HG03520 (cell line): Measurements from ENCODE around the gene CLPSL1.
"Not testable (repeated sequence)": the region's sequence is repeated elsewhere in the genome, so short reads cannot be mapped to it uniquely, and the experiment has no call there.

ENCODE experiments used
- ATAC-seq: cut with Tn5 transposase; IDR thresholded peaks from one replicate; pipeline ENCODE4 v1.9.1; 2021; ENCODE audit warnings: mild to moderate bottlenecking, moderate library complexity; ENCODE audit not compliant: unreplicated experiment

CLPSL1 gene, protein sequence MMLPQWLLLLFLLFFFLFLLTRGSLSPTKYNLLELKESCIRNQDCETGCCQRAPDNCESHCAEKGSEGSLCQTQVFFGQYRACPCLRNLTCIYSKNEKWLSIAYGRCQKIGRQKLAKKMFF

GRCh38 chr6:35780719-35781118, at the start of gene CLPSL1:
Gene CLPSL1 (plus strand): TSS chr6:35781019. CDS start chr6:35781111, 92 bp downstream.
- no peak for ATAC-seq

- peak; percentile 37 for ATAC-seq
These were observed 49.4 kb upstream of the CLPSL1 start for GRCh38 chr6:35731414-35731735.

DNA sequence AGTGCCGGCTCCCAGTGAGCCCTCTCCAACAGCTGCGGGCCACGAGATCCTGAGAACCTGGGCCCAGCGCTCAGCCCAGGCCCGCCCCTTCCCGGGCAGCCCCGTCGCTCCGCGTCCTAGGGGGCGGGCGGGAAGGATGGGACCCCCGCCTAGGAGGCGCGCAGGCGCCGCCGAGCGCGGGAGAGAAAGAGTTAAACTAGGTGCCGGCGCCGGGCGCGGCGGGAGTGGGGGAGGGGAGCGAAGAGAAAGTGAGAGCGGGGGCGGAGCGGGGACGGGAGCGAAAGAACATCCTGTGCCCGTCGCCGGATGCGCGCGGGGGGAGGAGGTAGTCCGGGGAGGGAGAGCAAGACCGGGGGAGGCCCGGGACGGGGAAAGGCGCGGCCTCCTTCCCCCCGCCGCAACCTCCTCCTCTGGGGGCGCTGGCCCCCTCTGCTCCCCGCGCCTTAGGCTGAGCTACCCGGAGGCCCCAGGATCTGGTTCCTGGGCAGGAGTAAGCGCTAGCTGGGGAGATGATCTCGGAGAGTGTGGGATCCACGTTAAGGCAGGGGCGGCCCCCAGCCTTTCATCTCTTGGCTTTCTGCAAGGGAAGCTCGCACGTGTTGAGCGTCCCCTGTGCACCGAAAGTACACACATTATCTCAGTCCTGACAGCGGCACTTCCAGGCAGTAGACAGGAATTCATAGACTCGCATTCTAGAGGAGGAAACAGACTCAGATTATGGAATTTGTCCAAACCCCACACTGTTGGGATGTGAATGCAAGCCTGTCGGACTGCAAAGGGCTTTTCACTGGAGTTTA, 48.9 kb upstream of the CLPSL1 start:
- peak; percentile 36 for ATAC-seq

- no peak for ATAC-seq
These were observed 47.2 kb upstream of the CLPSL1 start for GRCh38 chr6:35733633-35734032.

DNA sequence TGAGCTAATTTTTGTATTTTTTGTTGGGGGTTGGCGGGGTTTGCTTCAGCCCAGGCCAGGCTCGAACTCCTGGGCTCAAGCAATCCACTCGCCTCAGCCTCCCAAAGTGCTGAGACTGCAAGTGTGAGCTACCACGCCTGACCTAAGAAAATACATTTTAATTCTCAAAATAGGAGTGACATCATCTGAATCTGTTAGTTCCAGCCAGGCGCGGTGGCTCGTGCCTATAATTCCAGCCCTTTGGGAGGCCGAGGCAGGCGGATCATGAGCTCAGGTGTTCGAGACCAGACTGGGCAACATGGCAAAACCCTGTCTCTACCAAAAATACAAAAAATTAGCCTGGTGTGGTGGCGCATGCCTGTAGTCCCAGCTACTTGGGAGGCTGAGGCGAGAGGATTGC, 46.5 kb upstream of the CLPSL1 start:
- not testable (repeated sequence) for ATAC-seq

- no peak for ATAC-seq
These were observed 45.4 kb upstream of the CLPSL1 start for GRCh38 chr6:35735452-35735851.

- ATAC-seq: no peak
These were observed 44.4 kb upstream of the CLPSL1 start for GRCh38 chr6:35736253-35736894.

DNA sequence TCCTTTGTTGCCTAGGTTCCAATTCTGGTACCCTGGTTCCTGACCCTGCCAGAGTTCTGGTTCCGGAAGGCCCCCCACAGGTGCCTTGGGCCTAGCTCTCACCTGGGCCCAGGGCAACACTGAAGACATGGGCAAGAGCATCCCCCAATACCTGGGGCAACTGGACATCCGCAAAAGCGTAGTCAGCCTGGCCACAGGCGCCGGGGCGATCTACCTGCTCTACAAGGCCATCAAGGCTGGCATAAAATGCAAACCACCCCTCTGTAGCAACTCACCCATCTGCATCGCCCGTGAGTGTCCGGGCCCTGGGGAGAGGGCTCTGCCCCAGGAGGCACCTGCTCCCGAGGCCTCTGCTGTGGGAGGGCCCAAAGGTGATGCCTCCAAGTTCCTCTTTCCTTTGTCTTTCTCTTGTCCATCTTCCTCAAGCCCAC, 43.8 kb upstream of the CLPSL1 start, which contains the start of gene ARMC12:
TSS of gene ARMC12 (plus strand) at position 51 of the 431 bp plus-strand sequence. CDS start at position 128, 77 bp downstream.
- ATAC-seq: no peak

DNA sequence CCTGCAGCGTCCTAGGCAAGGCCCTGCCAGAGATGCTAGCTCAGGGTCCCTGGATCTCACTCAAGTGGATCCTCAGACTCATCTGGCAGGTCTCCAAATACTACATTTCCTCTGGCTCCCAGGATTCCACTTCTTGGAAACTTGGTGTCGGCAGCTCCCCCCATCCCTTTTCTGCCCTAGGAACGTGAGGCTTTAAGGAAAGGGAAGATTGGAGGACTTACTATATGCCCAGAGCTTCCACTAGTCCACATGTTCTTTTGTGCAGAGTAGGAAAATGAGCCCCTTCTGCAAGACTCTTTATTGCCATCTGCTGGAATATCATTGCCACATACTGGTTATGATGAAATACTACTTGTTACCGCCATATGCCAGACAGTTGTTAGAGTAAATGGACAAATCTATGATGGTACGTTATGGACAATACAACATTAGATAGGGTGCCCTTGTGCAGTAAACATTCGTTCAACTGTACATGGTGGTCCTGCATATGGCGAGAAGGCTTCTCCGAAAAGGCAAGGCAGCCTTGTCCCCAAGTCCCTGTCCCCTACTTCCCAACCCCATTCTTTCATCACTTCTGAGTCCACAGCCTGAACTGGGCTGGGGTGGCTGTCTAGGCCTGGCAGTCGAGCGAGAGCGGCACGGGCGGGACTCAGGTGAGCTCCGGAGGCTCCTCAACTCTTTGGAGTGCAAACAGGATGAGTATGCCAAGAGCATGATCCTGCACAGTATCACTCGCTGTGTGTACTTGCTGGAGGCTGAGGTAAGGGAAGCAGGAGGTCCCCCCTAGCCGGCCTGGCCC, 43.2 kb upstream of the CLPSL1 start:
- no peak for ATAC-seq

GRCh38 chr6:35739645-35740524, 40.9 kb upstream of the CLPSL1 start:
- ATAC-seq: no peak

- no peak for ATAC-seq
These were observed 38.0 kb upstream of the CLPSL1 start for GRCh38 chr6:35742842-35743241.

GRCh38 chr6:35745509-35745908, 35.3 kb upstream of the CLPSL1 start:
- no peak for ATAC-seq

DNA sequence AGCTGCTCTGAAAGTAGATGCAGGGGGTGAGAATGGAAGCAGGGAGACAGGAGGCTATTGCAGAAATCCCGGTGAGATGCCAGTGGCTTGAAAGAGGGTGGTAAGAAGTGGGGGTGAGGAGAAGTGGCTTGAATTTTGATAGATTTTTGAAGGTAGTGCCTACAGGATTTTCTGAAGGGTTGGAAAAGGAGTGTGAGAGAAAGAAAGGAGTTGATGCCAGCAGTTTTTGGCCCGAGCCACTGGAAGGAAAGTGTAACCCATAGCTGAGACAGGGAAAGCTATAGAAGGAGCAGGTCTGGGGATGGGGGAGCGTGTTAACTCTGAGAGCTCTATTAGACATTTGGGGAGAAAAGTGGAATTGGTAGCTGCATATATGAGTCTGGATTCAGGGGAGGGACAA, 34.3 kb upstream of the CLPSL1 start:
- ATAC-seq: no peak

- no peak for ATAC-seq
These were observed 32.9 kb upstream of the CLPSL1 start for GRCh38 chr6:35747877-35748276.

DNA sequence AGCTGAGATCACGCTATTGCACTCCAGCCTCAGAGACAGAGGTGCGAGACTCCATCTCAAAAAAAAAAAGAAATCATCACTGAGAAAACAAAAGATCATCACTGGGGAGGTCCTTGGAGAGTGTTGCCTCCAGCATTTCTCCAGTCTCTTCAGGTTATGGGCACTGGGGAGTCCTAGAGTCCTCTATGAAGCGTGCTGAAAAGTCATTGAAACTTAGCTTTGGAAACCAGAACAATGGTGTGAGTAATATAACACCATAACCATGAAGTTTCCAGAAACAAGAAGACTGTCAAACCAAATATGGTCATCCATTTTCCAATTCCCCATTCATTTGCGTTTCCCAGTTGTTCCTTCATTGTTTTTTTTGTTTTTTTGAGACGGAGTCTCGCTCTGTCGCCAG, 30.3 kb upstream of the CLPSL1 start:
- no peak for ATAC-seq

DNA sequence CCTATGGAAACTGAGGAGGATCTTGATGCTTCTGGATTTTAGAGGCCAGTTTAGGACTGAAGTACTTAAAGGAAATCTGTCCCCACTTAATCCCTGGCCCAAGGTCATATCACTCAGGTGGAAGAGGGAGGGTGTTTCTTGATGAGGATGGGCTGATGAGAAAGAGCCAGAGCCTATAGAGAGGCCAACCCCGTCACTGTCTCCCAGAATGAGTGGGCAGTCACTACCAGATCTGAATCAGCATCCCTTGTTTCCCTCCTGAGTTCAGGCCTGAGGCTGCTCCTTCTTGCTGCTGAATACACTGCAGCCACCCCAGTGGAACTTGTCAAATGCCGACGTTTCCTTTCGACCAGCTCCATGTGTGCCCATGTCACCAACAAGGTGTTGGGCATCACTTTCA, 29.2 kb upstream of the CLPSL1 start:
- no peak for ATAC-seq

DNA sequence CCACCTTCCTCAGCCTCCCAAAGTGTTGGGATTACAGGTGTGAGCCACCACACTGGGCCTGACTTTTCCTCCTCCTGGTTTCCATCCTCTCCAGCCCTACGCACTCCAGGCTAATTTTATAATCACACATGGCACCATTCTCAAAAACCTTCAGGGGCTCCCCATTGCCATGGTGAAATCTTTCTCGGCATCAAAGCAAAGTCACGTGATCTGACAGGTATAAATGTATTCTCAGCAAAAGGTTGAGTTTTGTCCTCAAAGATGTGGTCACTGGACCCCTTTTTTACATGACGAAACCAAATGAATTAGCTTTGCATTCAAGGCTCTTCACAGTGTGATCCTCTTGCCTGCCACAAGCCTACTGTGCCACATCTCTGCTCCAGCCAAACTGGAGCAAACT, 28.5 kb upstream of the CLPSL1 start:
- no peak for ATAC-seq

- ATAC-seq: no peak
These were observed 26.2 kb upstream of the CLPSL1 start for GRCh38 chr6:35754452-35755277.

DNA sequence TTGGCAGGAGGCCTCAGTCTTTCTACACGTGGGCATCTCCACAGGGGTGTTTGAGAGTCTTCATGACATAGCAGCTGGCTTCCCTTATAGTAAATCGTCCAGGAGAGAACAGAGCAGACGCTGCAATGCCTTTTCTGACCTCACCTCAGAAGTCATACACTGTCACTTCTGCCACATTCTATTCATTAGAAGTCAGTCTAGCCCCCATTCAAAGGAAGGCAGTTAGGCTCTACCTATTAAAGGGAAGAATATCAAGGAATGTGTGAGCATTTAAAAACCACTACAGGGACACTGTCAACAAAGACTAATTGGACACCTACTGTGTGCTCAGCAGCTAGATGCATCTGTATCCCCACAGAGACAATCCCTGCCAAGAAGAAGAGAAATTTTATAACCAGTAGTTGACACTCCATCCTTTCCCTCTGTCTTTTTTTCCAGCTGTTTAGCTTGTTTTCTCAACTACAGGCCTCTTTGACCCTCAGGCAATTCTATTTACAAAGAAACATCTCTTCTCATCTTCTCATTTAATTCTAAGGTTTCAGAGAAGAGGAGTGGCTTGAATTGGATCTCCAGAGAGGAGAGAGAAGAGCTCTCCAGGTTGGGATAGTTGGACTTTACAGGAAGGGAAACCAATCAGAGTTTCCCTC, 25.4 kb upstream of the CLPSL1 start:
- ATAC-seq: no peak
